GM23338 (cell line): ENCODE data around the gene TRIM58.

ENCODE experiments used
- CREB1 ChIP-seq: fragments of 250-450 bp; sonication (Bioruptor Pico); IDR thresholded peaks from 2 replicates; pipeline ENCODE4 v1.5.0; 2020; ENCODE audit warnings: low read depth, mild to moderate bottlenecking, moderate library complexity
- CTCF ChIP-seq, 2 experiments: fragments of 200-600 bp in 1 of 2; sonication (generic) in 1 of 2; conservative IDR thresholded peaks; 2 replicates each; pipeline versions ENCODE4 v1.5.1 to v1.6.1; 2016 to 2017; ENCODE audit warnings: antibody characterized with exemption in 2 of 2, low read depth in 2 of 2, mild to moderate bottlenecking in 2 of 2, moderate library complexity in 1 of 2
- EZH2 ChIP-seq: fragments of 200-600 bp; sonication (generic); IDR thresholded peaks from one replicate; pipeline ENCODE4 v1.8.0; 2017; ENCODE audit warnings: antibody characterized with exemption, mild to moderate bottlenecking, low read depth; ENCODE audit not compliant: unreplicated experiment
- EZH2phosphoT487 ChIP-seq: fragments of 200-600 bp; sonication (generic); IDR thresholded peaks from one replicate; pipeline ENCODE4 v1.8.1; 2018; ENCODE audit warnings: antibody characterized with exemption; ENCODE audit not compliant: unreplicated experiment
- JUNB ChIP-seq: IDR thresholded peaks from one replicate; pipeline ENCODE4 v1.6.1; 2016; ENCODE audit warnings: antibody characterized with exemption; ENCODE audit not compliant: unreplicated experiment
- POLR2AphosphoS5 ChIP-seq: IDR thresholded peaks from 2 replicates; pipeline ENCODE4 v1.6.1; 2016; ENCODE audit warnings: antibody characterized with exemption, low read depth
- ZNF114 ChIP-seq: fragments of 250-450 bp; sonication (Bioruptor Pico); IDR thresholded peaks from 2 replicates; pipeline ENCODE4 v1.5.0; 2020; ENCODE audit warnings: mild to moderate bottlenecking, moderate library complexity
- TF ChIP-seq, protein P1 (sequence below): IDR thresholded peaks from one replicate; pipeline ENCODE4 v1.6.1; 2018; ENCODE audit warnings: antibody characterized with exemption; ENCODE audit not compliant: unreplicated experiment

DNA sequence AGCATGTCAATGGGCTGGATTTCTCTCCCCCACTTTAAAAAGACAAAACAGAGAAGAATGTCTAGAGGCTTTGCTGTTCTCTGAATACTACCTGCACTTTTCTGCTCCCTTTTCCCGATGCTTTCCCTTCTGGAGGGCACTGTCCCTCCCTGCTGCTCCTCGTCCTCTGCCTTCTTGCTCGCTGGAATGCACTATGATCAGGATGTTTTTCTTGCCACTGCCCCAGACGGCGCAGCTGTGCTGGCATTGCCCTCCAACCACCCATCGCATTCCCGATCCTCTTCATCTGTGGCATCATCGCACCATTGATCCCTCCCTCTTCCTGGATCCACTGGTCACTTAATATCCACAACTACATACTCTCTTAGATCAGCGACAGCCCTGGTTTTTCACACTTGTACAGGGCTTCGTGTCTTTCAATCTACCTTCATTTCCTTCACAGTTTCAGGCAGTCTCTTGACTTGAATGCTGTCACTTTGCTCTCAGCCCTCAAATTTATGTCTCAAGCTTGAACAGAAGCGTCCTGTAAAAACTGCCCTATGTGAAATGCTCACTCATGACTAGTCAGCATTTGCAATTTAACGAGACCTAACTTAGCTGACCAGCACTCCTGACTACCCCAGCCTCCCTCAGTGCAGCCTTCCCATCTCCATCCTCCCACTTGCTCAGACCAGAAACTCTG lies 11.8 kb upstream of the TRIM58 start:
- TF ChIP-seq CTCF (conservative IDR thresholded peaks at IDR 0.05; ENCODE audit: low read depth in 2 of 2) (no peak), EZH2 (no peak), POLR2AphosphoS5 (no peak), JUNB (no peak), CREB1 (no peak), EZH2phosphoT487 (no peak), ZNF114 (CRISPR knock-in tag) (no peak)
- TF ChIP-seq, protein P1, sequence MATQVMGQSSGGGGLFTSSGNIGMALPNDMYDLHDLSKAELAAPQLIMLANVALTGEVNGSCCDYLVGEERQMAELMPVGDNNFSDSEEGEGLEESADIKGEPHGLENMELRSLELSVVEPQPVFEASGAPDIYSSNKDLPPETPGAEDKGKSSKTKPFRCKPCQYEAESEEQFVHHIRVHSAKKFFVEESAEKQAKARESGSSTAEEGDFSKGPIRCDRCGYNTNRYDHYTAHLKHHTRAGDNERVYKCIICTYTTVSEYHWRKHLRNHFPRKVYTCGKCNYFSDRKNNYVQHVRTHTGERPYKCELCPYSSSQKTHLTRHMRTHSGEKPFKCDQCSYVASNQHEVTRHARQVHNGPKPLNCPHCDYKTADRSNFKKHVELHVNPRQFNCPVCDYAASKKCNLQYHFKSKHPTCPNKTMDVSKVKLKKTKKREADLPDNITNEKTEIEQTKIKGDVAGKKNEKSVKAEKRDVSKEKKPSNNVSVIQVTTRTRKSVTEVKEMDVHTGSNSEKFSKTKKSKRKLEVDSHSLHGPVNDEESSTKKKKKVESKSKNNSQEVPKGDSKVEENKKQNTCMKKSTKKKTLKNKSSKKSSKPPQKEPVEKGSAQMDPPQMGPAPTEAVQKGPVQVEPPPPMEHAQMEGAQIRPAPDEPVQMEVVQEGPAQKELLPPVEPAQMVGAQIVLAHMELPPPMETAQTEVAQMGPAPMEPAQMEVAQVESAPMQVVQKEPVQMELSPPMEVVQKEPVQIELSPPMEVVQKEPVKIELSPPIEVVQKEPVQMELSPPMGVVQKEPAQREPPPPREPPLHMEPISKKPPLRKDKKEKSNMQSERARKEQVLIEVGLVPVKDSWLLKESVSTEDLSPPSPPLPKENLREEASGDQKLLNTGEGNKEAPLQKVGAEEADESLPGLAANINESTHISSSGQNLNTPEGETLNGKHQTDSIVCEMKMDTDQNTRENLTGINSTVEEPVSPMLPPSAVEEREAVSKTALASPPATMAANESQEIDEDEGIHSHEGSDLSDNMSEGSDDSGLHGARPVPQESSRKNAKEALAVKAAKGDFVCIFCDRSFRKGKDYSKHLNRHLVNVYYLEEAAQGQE = no peak
